Mesenteric fat pad (tissue), 1 donor: Measurements from ENCODE around the gene TSKU. TPM values are rescaled to one million over a fixed set of nuclear protein-coding genes. Genes with fewer than 3 reads are reported as not detected.
A peak's percentile ranks its signal among the peaks of the same experiment; 100 is the strongest.

Experiments
- DNase-seq: peaks from one replicate; pipeline ENCODE4 v3.0.0-alpha.2; 2020; ENCODE audit warnings: low spot score
- total RNA-seq: library from RNA; stranded (reverse); fragmentation: NEBNext Ultra II Directional; extraction: Animal tissue kit (Norgen Biotek cat#: 25700); gene quantifications from one replicate; pipeline ENCODE4 v1.2.1, GENCODE V29; 2021
- donor health status: DM: yes; HTN: yes; CAD: no.

TSKU gene
- total RNA-seq, 1 donor from 2014 or later: 185 TPM

GRCh38 chr11:76752321-76753143 lies 30.6 kb upstream of the TSKU start:
- DNase-seq: peak; percentile 95

DNA sequence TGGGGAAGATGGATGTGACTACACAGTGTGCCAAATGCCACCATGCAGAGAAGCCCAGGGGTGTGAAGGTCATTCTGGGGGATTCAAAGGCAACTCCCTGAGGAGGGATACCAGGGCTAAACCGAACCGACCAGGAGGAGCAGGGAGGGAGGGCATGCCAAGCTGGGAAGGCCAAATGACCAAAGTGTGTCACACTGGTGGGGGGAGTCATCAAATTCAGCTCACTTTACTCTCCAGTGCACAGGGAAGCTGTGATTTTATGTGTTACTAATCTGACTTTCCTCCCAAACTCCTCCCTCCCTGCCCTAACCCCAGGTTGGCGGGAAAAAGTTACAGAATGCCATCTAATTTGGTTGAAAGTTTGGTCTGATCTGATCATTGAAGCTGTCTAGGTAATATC lies 29.7 kb upstream of the TSKU start:
- DNase-seq: no peak

- no peak for DNase-seq
Observed at GRCh38 chr11:76753950-76754349, 29.2 kb upstream of the TSKU start.

DNA sequence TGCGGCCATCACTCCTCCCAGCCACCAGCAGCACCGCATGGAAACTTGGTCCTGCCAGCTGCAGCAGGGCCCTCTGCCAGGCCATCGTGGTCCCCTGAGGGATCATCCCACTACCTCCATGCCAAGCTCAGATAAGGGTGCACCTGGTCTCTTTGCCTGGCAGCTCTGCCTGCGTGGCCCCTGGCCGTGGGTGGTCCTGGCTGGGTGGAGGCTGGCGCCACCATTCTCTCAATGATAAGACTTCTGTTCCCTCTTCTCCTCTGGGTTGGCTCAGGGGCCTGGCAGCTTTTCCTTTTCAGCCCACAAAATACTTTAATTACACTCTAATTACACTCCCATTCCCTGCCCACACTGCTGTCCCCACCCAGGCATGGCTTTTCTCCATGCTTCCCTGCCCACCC lies 26.8 kb upstream of the TSKU start:
- no peak for DNase-seq

DNA sequence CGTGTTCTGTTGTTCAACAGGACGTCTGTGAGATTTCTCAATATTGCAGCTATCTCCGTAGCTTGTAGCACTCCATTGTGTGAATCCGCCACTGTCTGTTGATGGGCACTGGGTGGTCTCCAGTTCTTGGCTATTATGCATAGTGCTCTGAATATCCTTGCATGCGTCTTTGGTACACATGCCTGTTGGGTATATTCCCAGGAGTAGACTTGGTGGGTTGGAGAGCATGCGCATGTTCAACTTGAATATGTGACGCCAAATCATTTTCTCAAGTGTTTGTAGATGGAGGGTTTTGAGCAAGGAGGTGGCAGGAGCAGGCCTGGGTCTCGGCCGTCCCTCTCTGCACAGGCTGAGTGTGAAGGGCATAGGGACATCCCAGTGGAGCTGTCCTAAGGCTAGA lies 24.8 kb upstream of the TSKU start:
- DNase-seq: no peak

GRCh38 chr11:76759092-76759491 lies 24.1 kb upstream of the TSKU start:
- no peak for DNase-seq

DNA sequence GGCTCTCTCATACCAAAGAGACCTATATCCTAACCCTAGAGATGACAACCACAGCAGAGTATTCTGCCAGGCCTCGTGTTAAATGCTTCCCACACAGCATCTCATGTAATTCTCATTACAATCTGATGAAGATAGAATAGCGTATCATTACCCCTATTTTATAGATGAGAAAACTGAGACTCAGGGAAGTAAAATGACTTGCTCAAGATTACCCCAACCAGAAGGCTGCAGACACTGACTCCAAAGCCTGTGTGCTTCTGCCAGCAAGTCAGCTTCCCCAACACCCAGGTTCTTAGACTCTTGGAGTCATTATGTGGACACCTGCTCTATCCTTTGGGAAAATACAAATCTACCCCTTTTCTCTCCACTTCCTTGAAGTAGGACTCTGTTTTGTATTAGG lies 23.6 kb upstream of the TSKU start:
- no peak for DNase-seq

- DNase-seq: no peak
Observed at GRCh38 chr11:76760236-76760635, 22.9 kb upstream of the TSKU start.

- DNase-seq: no peak
Observed at GRCh38 chr11:76761718-76762355, 21.3 kb upstream of the TSKU start.

DNA sequence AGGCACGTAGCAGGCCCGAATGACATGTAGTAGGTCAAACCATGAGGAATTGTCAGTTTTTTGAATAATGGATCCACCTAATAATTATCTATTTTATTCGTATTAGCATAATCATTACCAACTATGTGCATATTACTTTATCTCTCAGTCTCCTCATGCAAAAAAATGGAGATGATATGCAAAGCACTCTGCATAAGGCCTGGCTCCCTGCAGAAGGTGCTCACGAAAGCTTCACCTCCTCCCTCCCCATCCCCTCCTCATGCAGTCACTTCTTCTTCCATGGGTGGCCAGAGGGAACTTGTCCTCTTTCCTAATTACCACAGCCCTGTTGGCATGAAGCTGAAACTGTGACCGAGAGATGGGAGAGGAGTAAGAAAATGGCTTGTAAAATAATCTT lies 20.8 kb upstream of the TSKU start:
- no peak for DNase-seq

GRCh38 chr11:76762867-76763572 lies 20.1 kb upstream of the TSKU start:
- no peak for DNase-seq

GRCh38 chr11:76763573-76764346 lies 19.4 kb upstream of the TSKU start:
- DNase-seq: no peak

- no peak for DNase-seq
Observed at GRCh38 chr11:76764941-76765665, 18.1 kb upstream of the TSKU start.

DNA sequence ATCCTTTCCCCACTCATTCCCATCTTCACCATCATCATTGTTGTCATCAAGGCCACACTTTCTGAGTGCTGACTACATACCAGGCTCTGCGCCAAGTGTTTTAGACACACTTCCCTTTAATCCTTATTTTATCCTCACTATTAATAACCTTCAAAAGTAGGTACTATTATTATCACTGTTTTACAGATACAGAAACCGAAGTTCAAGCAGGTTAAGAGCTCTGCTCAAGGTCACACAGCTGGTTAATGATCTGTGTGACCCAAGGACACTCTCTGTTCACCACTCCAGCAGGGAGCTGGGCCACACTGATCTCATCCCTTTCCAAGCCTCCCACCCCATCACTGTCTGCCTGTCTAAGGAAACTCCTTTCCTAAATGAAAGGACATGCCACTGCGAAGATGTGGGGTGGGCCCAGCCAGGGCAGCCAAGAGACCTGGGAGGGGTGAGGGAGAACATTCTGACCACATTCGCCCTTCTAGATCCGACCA lies 17.2 kb upstream of the TSKU start:
- no peak for DNase-seq

DNA sequence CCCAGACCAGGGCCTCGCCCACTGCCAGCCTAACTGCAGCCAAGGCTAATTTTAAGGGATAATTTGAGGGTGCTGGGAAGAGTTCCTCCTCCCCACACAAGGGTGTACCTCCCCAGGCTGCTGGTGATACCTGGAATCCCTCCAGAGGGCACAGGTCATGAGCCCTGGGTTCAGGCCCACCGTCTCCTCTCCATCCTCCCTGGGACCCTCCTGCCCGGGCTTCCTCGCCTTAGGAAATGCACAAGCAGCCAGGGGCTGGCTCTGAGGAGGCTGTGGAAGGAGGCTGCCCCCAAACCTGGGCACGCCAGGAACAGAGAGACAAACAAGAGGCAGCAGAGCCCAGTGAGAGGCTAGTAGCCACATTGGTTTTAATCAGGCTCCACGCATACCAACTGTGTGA lies 16.6 kb upstream of the TSKU start:
- no peak for DNase-seq

- no peak for DNase-seq
Observed at GRCh38 chr11:76767659-76768058, 15.5 kb upstream of the TSKU start.

DNA sequence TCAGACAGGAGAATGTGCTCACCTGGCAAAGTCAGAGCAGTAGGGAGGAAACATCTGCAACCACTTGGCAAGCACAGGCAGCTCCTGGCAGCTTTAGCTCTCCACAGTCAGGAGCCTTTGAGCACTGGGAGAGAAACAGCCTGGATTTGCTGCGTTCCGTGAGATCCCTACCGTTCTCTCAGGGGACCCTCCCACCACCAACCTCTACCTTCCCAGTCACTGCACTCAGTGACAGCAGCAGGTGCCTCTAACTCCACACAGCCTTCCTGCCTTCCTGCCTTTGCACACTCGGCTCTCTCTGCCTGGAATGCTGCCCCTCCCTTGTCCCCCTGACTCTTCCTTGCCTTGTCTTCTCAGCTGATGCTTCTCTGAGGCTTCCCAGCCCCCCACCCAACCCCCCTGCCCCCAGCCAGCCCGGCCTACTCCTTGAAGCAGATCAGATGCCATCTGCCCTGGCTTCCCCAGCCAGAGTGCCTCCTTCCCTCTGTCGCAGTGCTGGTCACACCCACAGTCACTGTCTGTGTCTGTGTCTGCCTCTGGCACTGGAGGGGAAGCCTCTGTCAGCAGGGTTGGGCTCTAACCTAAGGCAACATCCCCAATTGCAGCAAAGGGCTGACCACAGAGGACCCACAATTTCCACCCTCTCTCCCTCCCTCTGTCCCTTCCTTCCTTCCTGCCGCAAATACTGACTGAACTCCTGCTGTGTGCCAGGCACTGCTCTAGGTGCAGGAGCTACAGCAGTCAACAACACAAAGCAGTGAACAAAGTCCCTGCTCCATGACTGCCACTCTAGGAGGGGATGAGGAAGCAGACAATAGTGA lies 14.9 kb upstream of the TSKU start:
- DNase-seq: no peak

DNA sequence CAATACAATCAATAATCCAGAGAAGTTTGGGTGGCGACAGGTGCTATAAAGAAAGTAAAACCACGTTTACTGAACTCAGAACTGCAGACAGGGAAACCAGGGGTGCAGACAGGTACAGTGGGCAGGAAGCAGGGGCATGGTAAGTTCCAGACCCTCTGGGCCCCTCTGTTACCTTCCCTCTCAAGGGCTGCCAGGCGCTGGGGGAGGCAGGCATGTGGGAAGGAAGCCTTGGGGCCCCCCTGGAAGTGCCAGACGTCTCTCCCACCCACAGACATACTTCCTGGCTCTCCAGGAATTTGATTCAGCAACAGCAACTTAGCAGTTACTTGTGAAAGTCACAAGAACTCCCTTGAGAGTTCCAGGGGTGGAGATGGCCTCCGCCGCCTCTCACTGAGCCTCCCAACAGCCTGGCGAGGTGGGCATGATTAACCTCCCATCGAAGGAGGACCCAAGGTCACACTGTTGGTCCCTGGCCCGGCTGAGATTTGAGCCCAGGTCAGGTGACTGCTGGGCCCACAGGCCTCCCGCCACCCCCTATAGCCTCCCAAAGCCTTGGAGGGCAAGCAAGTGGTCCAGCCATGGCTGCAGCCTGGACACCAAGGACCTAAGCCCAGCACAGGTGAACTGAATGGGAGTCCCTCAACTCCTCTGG lies 14.1 kb upstream of the TSKU start:
- no peak for DNase-seq
